MM.1S (cell line): ENCODE data around the gene PRKAG2.

ENCODE experiments used
- DNase-seq: peaks from one replicate; pipeline ENCODE4 v3.0.0-alpha.2; 2015
- H2AFZ ChIP-seq: fragments of 300-600 bp; sonication (generic); 2 replicates; pipeline ENCODE4 v1.6.0; 2016; ENCODE audit warnings: antibody characterized with exemption, low read length
- H3F3A ChIP-seq: fragments of 300-600 bp; sonication (generic); 2 replicates; pipeline ENCODE4 v1.6.1; 2016; ENCODE audit warnings: mild to moderate bottlenecking, antibody characterized with exemption, low read length, moderate library complexity, mixed read lengths; ENCODE audit not compliant: insufficient read depth
- H3K27ac ChIP-seq: fragments of 300-600 bp; sonication (generic); 2 replicates; pipeline ENCODE4 v1.5.1; 2016; ENCODE audit warnings: mild to moderate bottlenecking, low read length
- H3K27me3 ChIP-seq: fragments of 300-600 bp; sonication (generic); replicated peaks from 2 replicates; pipeline ENCODE4 v1.6.0; 2016; ENCODE audit warnings: low read length; ENCODE audit not compliant: insufficient read depth
- H3K36me3 ChIP-seq: fragments of 300-600 bp; sonication (generic); replicated peaks from 2 replicates; pipeline ENCODE4 v1.6.1; 2016; ENCODE audit warnings: mild to moderate bottlenecking, low read length, mixed read lengths; ENCODE audit not compliant: insufficient read depth
- H3K4me1 ChIP-seq: fragments of 300-600 bp; sonication (generic); 2 replicates; pipeline ENCODE4 v1.6.1; 2016; ENCODE audit warnings: low read length, mixed read lengths
- H3K4me2 ChIP-seq: fragments of 300-600 bp; sonication (generic); 2 replicates; pipeline ENCODE4 v1.6.0; 2016; ENCODE audit warnings: low read depth, low read length
- H3K4me3 ChIP-seq: fragments of 300-600 bp; sonication (generic); 2 replicates; pipeline ENCODE4 v1.5.1; 2016; ENCODE audit warnings: low read length, mixed read lengths
- H3K79me2 ChIP-seq: fragments of 300-600 bp; sonication (generic); 2 replicates; pipeline ENCODE4 v1.6.1; 2016; ENCODE audit warnings: mixed run types, low read length, mixed read lengths
- H3K9ac ChIP-seq: fragments of 300-600 bp; sonication (generic); 2 replicates; pipeline ENCODE4 v1.6.1; 2016; ENCODE audit warnings: low read length, mixed read lengths
- H3K9me2 ChIP-seq: fragments of 300-600 bp; sonication (generic); replicated peaks from 2 replicates; pipeline ENCODE4 v1.6.1; 2016; ENCODE audit warnings: mild to moderate bottlenecking, low read length, mixed read lengths; ENCODE audit not compliant: insufficient read depth
- H3K9me3 ChIP-seq: fragments of 300-600 bp; sonication (generic); replicated peaks from 2 replicates; pipeline ENCODE4 v1.6.1; 2016; ENCODE audit warnings: mild to moderate bottlenecking, low read length, mixed read lengths; ENCODE audit not compliant: insufficient read depth
- H4K20me1 ChIP-seq: fragments of 300-600 bp; sonication (generic); 2 replicates; pipeline ENCODE4 v1.6.1; 2016; ENCODE audit warnings: mild to moderate bottlenecking, low read length, moderate library complexity, mixed read lengths; ENCODE audit not compliant: insufficient read depth
- CTCF ChIP-seq: fragments of 300-600 bp; sonication (generic); IDR thresholded peaks from 2 replicates; pipeline ENCODE4 v1.5.1; 2016; ENCODE audit warnings: antibody characterized with exemption, low read length, mixed read lengths
- EZH2 ChIP-seq: fragments of 300-600 bp; sonication (generic); optimal IDR thresholded peaks from 2 replicates; pipeline ENCODE3; 2017; ENCODE audit warnings: low read depth, mild to moderate bottlenecking, antibody characterized with exemption, low read length, mixed read lengths
- EZH2phosphoT487 ChIP-seq: fragments of 300-600 bp; sonication (generic); IDR thresholded peaks from 2 replicates; pipeline ENCODE4 v1.6.1; 2018; ENCODE audit warnings: antibody characterized with exemption, low read length

The PRKAG2 gene

GRCh38 chr7:151708610-151709009, 168.3 kb downstream of the PRKAG2 start:
- Histone ChIP-seq H3K9me3 (no peaks in the 10 kb centered on the region; the same call in 1 of the 2 replicates), H3K4me2 (no peak overlapping the region), H3K79me2 (no peaks in the 10 kb centered on the region), H3K9ac (no peak overlapping the region), H3K36me3 (no peaks in the 10 kb centered on the region), H3K4me1 (no peaks in the 10 kb centered on the region), H3K27ac (no peak overlapping the region), H3K27me3 (peaks cover 12% of the 10 kb centered on the region; the same call in 1 of the 2 replicates), H3K4me3 (no peak overlapping the region), H3K9me2 (no peaks in the 10 kb centered on the region), H3F3A (no peaks in the 10 kb centered on the region), H4K20me1 (no peaks in the 10 kb centered on the region), H2AFZ (no peak overlapping the region)
- TF ChIP-seq CTCF, result no peak
- no peak for TF ChIP-seq EZH2phosphoT487
- TF ChIP-seq EZH2, result no peak
- no peak for DNase-seq

GRCh38 chr7:151707757-151708156, 169.2 kb downstream of the PRKAG2 start:
- TF ChIP-seq CTCF, result no peak
- TF ChIP-seq EZH2, result no peak
- TF ChIP-seq EZH2phosphoT487, result no peak
- Histone ChIP-seq H2AFZ (no peak overlapping the region), H3K9ac (no peak overlapping the region), H3K9me2 (no peaks in the 10 kb centered on the region), H3K4me2 (no peak overlapping the region), H4K20me1 (no peaks in the 10 kb centered on the region), H3K4me3 (no peak overlapping the region), H3K9me3 (no peaks in the 10 kb centered on the region; the same call in 1 of the 2 replicates), H3F3A (no peaks in the 10 kb centered on the region), H3K27ac (no peak overlapping the region), H3K79me2 (no peaks in the 10 kb centered on the region), H3K4me1 (no peaks in the 10 kb centered on the region), H3K36me3 (no peaks in the 10 kb centered on the region), H3K27me3 (peaks cover 17% of the 10 kb centered on the region; the same call in 1 of the 2 replicates)
- no peak for DNase-seq

- Histone ChIP-seq H3K36me3 (no peaks in the 10 kb centered on the region), H3F3A (no peaks in the 10 kb centered on the region), H3K9me2 (no peaks in the 10 kb centered on the region), H3K4me2 (no peak overlapping the region), H3K79me2 (no peaks in the 10 kb centered on the region), H3K27ac (no peak overlapping the region), H3K9me3 (no peaks in the 10 kb centered on the region; the same call in 1 of the 2 replicates), H3K4me3 (no peak overlapping the region), H2AFZ (no peak overlapping the region), H3K27me3 (peaks cover 24% of the 10 kb centered on the region; the same call in 1 of the 2 replicates), H3K4me1 (no peaks in the 10 kb centered on the region), H4K20me1 (no peaks in the 10 kb centered on the region), H3K9ac (no peak overlapping the region)
- TF ChIP-seq EZH2 (no peak), EZH2phosphoT487 (no peak), CTCF (no peak)
- no peak for DNase-seq
Measured at GRCh38 chr7:151707105-151707469, 169.8 kb downstream of the PRKAG2 start.
